GM12873 (cell line): ENCODE measurements around the gene PLD6.

ENCODE experiments used
- TF ChIP-seq, protein P1 (sequence below): IDR thresholded peaks from 2 replicates; pipeline ENCODE4 v1.5.1; 2012; ENCODE audit warnings: low read depth, mild to moderate bottlenecking, moderate library complexity, low read length, control low read depth; ENCODE audit not compliant: insufficient read depth; ENCODE audit errors: missing control alignments

PLD6 gene

DNA sequence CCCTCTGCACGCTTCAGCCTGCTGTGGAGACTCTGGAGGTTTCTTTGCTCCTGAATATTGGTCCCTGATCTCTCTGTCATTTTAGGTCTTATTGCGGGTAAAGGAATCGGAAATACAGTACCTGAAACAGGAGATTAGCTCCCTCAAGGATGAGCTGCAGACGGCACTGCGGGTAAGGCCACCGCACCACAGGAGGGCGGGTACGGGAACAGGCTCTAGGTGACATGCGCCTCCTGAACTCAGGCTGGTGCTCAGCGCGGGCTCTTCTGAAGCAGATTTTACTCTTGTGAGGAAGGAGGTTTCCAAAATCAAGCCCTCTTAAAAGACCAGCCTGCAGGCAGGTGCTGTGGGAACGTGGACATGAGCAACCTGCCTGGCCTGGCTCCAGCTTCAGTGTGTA lies 29.8 kb downstream of the PLD6 start:
- TF ChIP-seq, protein P1, sequence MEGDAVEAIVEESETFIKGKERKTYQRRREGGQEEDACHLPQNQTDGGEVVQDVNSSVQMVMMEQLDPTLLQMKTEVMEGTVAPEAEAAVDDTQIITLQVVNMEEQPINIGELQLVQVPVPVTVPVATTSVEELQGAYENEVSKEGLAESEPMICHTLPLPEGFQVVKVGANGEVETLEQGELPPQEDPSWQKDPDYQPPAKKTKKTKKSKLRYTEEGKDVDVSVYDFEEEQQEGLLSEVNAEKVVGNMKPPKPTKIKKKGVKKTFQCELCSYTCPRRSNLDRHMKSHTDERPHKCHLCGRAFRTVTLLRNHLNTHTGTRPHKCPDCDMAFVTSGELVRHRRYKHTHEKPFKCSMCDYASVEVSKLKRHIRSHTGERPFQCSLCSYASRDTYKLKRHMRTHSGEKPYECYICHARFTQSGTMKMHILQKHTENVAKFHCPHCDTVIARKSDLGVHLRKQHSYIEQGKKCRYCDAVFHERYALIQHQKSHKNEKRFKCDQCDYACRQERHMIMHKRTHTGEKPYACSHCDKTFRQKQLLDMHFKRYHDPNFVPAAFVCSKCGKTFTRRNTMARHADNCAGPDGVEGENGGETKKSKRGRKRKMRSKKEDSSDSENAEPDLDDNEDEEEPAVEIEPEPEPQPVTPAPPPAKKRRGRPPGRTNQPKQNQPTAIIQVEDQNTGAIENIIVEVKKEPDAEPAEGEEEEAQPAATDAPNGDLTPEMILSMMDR, result no peak

DNA sequence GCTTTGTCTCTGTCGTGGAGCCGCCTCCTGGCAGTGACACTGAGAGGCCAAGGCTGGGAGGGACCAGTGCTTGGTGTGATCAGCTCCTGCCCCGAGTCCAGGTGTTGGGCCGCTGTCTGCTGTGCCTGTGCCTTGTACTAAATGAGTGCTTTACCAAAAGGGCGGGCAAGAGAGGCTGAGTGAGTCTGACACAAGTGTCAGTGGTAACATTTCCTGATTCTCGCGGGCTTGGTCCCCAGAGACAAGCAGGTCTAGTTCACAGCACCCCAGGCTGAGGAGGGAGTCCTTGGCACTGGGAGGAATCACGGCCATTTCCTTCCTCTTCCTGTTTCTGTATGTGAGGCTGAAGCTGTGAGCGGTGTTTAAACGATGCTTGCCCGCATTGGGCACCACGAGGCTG lies 30.2 kb downstream of the PLD6 start:
- TF ChIP-seq, protein P1, result no peak

DNA sequence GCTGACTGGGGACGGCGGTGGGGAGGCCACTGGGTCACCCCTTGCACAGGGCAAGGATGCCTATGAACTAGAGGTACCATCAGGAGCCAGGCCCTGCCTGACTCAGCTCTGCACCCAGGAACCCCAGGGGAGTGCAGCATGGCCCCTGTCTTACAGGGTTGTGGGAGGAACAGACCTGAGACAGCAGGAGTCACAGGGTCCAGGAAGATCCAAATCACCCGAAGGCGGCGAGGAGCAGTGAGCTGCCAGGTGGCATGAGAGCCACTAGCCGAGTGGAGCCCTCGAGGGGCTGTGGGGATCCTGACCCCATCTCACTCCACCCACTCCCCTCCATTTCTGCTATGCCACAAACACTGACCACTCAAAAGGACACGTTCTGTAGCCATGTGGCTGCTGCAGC lies 30.8 kb downstream of the PLD6 start:
- TF ChIP-seq, protein P1, result no peak

DNA sequence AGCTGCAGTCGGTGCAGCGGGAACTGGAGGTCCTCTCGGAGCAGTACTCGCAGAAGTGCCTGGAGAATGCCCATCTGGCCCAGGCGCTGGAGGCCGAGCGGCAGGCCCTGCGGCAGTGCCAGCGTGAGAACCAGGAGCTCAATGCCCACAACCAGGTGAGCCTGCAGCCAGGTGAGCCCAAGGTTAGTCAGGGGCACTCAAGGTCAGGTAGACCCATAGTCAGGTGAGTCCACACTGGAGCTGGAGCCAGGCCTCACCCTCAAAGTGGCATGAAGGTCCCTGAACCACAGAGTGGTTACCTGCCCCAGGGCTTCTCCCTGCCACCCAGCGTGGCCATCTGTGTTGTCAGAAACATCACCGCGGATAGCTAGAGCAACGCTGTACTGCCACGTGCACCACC lies 32.2 kb downstream of the PLD6 start:
- TF ChIP-seq, protein P1, result no peak

DNA sequence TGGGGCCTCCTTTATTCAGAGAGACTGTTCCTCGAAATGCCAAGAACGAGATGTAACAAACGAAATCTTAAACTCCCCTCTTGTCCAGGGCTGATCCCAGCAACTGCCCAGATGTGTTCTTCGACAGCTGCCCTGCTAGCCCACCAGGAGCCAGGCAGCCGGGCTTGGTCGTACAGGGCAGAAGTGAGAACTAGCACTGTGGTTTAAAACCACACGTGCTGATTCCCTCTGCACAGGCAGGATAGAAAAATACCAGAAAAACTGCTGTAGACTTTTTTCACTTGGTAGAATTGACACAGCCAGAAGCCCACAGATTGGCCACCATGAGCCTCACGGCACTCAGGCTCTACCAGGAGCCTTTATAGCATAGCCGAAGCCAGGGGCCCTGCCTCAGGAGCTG lies 33.1 kb downstream of the PLD6 start:
- TF ChIP-seq, protein P1, result no peak

DNA sequence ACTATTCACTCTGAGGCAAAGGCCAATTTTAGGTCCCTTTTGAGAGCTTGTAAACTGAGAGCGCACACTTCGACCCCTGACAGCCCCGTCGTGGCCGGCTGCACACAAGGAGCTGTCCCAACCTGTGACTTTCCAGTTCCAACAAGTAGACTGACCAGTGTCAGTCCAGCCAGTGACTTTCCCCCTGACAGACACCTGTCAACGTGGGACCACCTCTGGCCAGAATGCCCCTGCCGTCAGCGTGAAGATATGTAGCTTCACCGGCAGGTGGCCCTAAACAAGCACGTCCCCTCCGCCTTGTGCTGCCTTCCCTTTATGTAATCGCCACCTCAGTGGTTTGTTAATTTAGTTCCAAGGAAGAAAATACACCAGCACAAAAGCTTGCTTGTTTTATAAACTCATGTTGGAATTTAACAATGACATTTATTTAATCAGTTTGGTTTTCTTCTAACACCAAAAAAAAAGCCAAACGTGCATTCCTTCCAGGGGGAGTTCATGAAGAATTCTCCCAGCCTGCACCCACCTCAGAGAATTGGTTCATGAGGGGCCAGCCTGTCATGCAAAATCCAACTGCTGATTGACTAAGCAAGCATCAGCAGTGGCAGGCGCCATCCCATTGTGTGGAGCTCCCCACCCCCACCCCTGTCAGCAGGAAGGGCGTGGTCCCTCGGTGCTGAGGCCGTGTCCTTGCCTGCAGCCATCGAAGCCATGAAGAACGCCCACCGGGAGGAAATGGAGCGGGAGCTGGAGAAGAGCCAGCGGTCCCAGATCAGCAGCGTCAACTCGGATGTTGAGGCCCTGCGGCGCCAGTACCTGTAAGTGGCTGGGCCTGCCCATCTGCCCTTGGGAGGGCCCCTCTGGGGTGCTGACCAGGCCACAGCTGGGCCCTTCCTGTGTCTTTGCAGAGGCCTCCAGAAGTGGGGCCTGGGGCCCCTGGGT lies 33.9 kb downstream of the PLD6 start:
- TF ChIP-seq, protein P1, result no peak

DNA sequence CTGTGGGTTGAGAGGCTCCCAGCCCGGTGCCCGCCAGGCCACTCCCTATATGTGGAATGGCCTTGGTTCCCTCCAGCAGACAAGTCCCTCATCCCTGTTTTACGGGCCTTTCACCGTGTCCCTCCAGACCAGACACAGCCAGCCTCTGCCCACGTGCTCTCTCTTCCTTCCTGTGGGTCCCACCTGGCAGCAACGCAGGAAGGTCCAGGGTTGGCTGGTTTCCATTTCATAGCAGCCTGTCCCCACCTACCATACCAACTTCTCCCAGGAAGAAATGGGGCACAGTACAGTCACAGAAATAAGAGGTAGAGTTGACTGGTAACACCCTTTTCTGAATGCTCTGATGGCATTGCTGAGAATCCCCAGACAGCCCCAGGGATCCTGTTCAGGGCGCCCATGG lies 34.9 kb downstream of the PLD6 start:
- TF ChIP-seq, protein P1, result no peak
